ENCODE results near the gene PIP4K2B. TPM values are rescaled to one million over a fixed set of nuclear protein-coding genes. Genes with fewer than 3 reads are reported as not detected.

Gene PIP4K2B
- polyA plus RNA-seq, 1 donor from 2014 or later, result 164 TPM

- Histone ChIP-seq H3K9me3 (ENCODE audit: low read length) (no peaks in the 10 kb centered on the region), H3K36me3 (ENCODE audit: insufficient read depth, low read length) (peaks cover 6% of the 10 kb centered on the region), H3K9ac (ENCODE audit: low read length) (peak overlapping the region; percentile 82), H3K4me3 (ENCODE audit: low read length) (peak overlapping the region; percentile 94), H3K79me2 (replicated peaks; ENCODE audit: insufficient read depth, low read length) (peaks cover 10% of the 10 kb centered on the region), H3K27ac (ENCODE audit: low read length) (peak overlapping the region; percentile 73), H2AFZ (ENCODE audit: low read depth, low read length) (peak overlapping the region; percentile 45), H4K20me1 (ENCODE audit: insufficient read depth) (no peaks in the 10 kb centered on the region), H3K4me2 (ENCODE audit: low read length) (peak overlapping the region; percentile 76), H3K27me3 (ENCODE audit: insufficient read depth, low read depth, low read length) (no peaks in the 10 kb centered on the region), H3K9me2 (ENCODE audit: insufficient read depth, low read length) (no peaks in the 10 kb centered on the region), H3F3A (ENCODE audit: insufficient read depth, low read length, poor library complexity, severe bottlenecking) (no peaks in the 10 kb centered on the region)
- TF ChIP-seq CTCF (IDR thresholded peaks at IDR 0.05; ENCODE audit: poor library complexity, severe bottlenecking) (no peak), TAF1 (IDR thresholded peaks at IDR 0.05; ENCODE audit: low read depth) (no peak), RAD21 (conservative IDR thresholded peaks at IDR 0.05) (peak; percentile 5)
Measured at GRCh38 chr17:38753071-38753506, 46.3 kb downstream of the PIP4K2B start.

GRCh38 chr17:38752308-38753070 is 46.9 kb downstream of the PIP4K2B start, which contains the start of gene PSMB3:
Gene PSMB3 (plus strand): TSS chr17:38752741. CDS start chr17:38752827, 86 bp downstream.
- H3K79me2 ChIP-seq (replicated peaks; ENCODE audit: insufficient read depth, low read length), result peaks cover 15% of the 10 kb centered on the region
- no peaks in the 10 kb centered on the region for H3K27me3 ChIP-seq (ENCODE audit: insufficient read depth, low read depth, low read length)
- H2AFZ ChIP-seq (ENCODE audit: low read depth, low read length), result peak within 1 kb of the TSS; percentile 84
- H4K20me1 ChIP-seq (ENCODE audit: insufficient read depth), result no peaks in the 10 kb centered on the region
- peak within 1 kb of the TSS; percentile 94 for H3K4me3 ChIP-seq (ENCODE audit: low read length)
- peak within 1 kb of the TSS; percentile 92 for H3K9ac ChIP-seq (ENCODE audit: low read length)
- no peaks in the 10 kb centered on the region for H3K9me2 ChIP-seq (ENCODE audit: insufficient read depth, low read length)
- H3K36me3 ChIP-seq (ENCODE audit: insufficient read depth, low read length), result peaks cover 6% of the 10 kb centered on the region
- TF ChIP-seq RAD21 (conservative IDR thresholded peaks at IDR 0.05), result peak; percentile 50
- TF ChIP-seq EP300 (conservative IDR thresholded peaks at IDR 0.05; ENCODE audit: poor library complexity, severe bottlenecking), result no peak
- peak; percentile 99 for TF ChIP-seq MXI1 (conservative IDR thresholded peaks at IDR 0.05; ENCODE audit: poor library complexity, severe bottlenecking)
- peak; percentile 54 for TF ChIP-seq SMC3 (conservative IDR thresholded peaks at IDR 0.05; ENCODE audit: poor library complexity)
- peak; percentile 72 for TF ChIP-seq POLR2AphosphoS5 (IDR thresholded peaks at IDR 0.05)
- no peak for TF ChIP-seq REST (IDR thresholded peaks at IDR 0.05; ENCODE audit: borderline replicate concordance)
- peak; percentile 28 for TF ChIP-seq CTCF (IDR thresholded peaks at IDR 0.05; ENCODE audit: poor library complexity, severe bottlenecking)
- TF ChIP-seq TAF1 (IDR thresholded peaks at IDR 0.05; ENCODE audit: low read depth), result peak; percentile 43
- H3F3A ChIP-seq (ENCODE audit: insufficient read depth, low read length, poor library complexity, severe bottlenecking), result no peaks in the 10 kb centered on the region
- peak within 1 kb of the TSS; percentile 76 for H3K4me2 ChIP-seq (ENCODE audit: low read length)
- H3K9me3 ChIP-seq (ENCODE audit: low read length), result no peaks in the 10 kb centered on the region
- peak within 1 kb of the TSS; percentile 94 for H3K27ac ChIP-seq (ENCODE audit: low read length)

Measured in neural cell (in vitro differentiated cells).